GM18870 (cell line): Measurements from ENCODE around the gene TMEM88.

Source experiments
- ATAC-seq: cut with Tn5 transposase; IDR thresholded peaks from one replicate; pipeline ENCODE4 v1.9.1; 2021; ENCODE audit warnings: moderate library complexity; ENCODE audit not compliant: unreplicated experiment

Gene TMEM88

GRCh38 chr17:7843536-7844291 is 11.2 kb upstream of the TMEM88 start:
- ATAC-seq = no peak

- peak; percentile 52 for ATAC-seq
Observed at GRCh38 chr17:7844292-7845154, 10.3 kb upstream of the TMEM88 start.

- no peak for ATAC-seq
Observed at GRCh38 chr17:7845359-7846062, 9.4 kb upstream of the TMEM88 start.

GRCh38 chr17:7846063-7846735 is 8.7 kb upstream of the TMEM88 start:
- no peak for ATAC-seq

GRCh38 chr17:7846765-7847661 is 7.9 kb upstream of the TMEM88 start:
- no peak for ATAC-seq

- no peak for ATAC-seq
Observed at GRCh38 chr17:7848131-7848579, 6.7 kb upstream of the TMEM88 start.

GRCh38 chr17:7848739-7849129 is 6.1 kb upstream of the TMEM88 start:
- no peak for ATAC-seq

GRCh38 chr17:7849130-7849750 is 5.6 kb upstream of the TMEM88 start:
- no peak for ATAC-seq

GRCh38 chr17:7849751-7850504 is 4.9 kb upstream of the TMEM88 start:
- ATAC-seq = no peak

GRCh38 chr17:7850701-7851437 is 4.0 kb upstream of the TMEM88 start:
- no peak for ATAC-seq

- ATAC-seq = peak; percentile 67
Observed at GRCh38 chr17:7851438-7852261, 3.2 kb upstream of the TMEM88 start.

GRCh38 chr17:7852262-7852670 is 2.6 kb upstream of the TMEM88 start:
- ATAC-seq = no peak

GRCh38 chr17:7852919-7853690 is 1.8 kb upstream of the TMEM88 start:
- ATAC-seq = no peak

- no peak for ATAC-seq
Observed at GRCh38 chr17:7853691-7854038, 1.2 kb upstream of the TMEM88 start.

- ATAC-seq = no peak
Observed at GRCh38 chr17:7854078-7854777, 638 bp upstream of the TMEM88 start.

GRCh38 chr17:7855660-7856010 is 769 bp downstream of the TMEM88 start:
- ATAC-seq = no peak
